ENCODE measurements around the gene CIDEB.

Gene CIDEB

DNA sequence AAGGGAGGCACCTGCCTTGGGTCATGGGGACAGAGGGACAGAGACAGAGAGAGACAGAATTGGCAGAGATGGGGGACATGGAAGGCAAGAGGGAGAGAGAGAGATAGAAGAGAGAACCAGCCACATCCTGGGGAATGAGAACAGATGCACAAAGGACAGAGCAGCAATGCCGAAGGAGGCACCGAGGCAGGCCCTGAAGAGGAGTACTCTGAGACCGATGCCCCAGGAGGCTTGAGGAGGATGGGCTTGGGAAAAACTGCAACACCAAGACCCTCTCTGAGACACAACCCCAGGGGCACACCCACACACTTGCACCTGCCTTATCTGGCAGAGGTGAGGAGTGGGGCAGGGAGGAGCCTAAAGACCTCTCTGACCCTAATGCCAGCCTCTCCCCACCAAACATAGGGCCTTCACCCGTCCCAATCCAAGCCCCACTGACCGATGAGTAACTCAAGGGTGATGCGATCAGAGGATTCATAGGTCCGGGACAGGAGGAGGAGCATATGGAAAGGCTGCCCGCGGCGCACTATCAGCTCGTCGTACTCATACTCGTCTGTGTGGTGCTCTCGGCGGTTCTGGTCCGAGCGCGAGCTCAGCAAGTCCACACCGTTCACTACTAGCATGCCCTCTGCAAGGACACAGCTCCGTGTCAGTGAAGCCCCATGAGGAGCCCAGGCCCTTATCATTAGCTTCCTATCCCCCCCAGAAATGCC lies 46.4 kb downstream of the CIDEB start:
- Histone ChIP-seq H2AFZ (ENCODE audit: low read depth, low read length) (no peak overlapping the region), H3K4me1 (ENCODE audit: insufficient read depth, low read length) (no peaks in the 10 kb centered on the region), H3K9me3 (ENCODE audit: low read length) (no peaks in the 10 kb centered on the region), H3K27me3 (ENCODE audit: insufficient read depth, low read length) (no peaks in the 10 kb centered on the region), H3K4me3 (ENCODE audit: low read length) (no peak overlapping the region), H3K36me3 (ENCODE audit: insufficient read depth, low read length) (peaks cover 3% of the 10 kb centered on the region)

DNA sequence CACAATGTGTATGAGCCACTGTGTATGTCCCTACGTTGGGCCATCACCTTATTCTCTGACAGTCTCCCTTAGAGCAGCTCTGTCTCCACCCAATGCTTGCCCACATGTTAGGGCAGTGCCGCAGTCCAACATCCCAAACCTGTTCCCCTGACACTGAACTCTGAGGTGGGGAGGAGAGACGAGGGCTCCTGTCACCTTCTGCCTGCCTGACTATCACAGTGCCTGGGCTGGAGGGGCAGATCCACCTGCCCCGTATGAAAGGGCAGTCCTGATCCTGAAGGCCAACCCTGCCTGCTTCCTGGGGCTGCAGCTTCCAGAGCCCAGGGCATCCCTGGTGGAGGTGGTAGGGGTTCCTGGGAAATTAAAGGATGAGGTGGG lies 47.0 kb downstream of the CIDEB start:
- Histone ChIP-seq H2AFZ (ENCODE audit: low read depth, low read length) (no peak overlapping the region), H3K27me3 (ENCODE audit: insufficient read depth, low read length) (no peaks in the 10 kb centered on the region), H3K4me3 (ENCODE audit: low read length) (no peak overlapping the region), H3K4me1 (ENCODE audit: insufficient read depth, low read length) (no peaks in the 10 kb centered on the region), H3K9me3 (ENCODE audit: low read length) (no peaks in the 10 kb centered on the region), H3K36me3 (ENCODE audit: insufficient read depth, low read length) (no peaks in the 10 kb centered on the region)

DNA sequence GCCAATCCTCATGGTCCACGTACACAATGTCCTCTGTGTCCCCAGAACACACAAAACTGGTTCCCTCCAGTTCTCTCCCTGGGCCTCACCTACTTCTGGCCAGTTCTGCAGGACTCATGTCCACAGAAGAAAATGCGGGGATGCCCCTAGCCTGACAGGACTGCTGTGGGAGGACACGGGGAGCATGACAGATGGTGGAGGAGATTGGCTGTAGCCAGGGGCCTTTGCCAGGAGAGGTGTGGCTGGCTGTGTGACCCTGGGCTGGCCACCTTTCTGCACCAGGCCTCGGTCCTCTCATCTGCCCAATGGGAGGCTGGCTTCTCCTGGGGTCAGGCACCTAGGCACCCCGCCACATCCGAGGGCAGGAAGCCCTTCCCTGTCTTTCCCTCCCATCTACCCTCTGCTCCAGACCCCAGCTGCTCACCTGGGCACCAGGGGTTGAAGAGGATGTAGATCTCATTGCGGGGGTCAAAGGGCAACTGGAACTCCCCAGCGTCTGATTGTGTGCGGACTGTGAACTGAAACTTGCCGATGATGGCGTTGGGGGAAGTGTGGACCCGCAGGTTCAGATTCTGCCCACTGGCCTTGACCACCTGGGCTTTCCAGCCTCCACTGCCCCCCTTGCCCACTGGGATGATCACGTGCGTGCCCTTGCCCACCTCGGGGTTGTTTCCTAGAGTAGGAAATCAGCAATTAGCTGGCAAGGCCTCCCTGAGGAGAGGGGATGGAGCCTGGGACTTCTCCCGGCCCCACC lies 47.6 kb downstream of the CIDEB start:
- no peak overlapping the region for H3K4me3 ChIP-seq (ENCODE audit: low read length)
- no peaks in the 10 kb centered on the region for H3K9me3 ChIP-seq (ENCODE audit: low read length)
- H3K4me1 ChIP-seq (ENCODE audit: insufficient read depth, low read length), result no peaks in the 10 kb centered on the region
- H2AFZ ChIP-seq (ENCODE audit: low read depth, low read length), result no peak overlapping the region
- no peaks in the 10 kb centered on the region for H3K36me3 ChIP-seq (ENCODE audit: insufficient read depth, low read length)
- no peaks in the 10 kb centered on the region for H3K27me3 ChIP-seq (ENCODE audit: insufficient read depth, low read length)

DNA sequence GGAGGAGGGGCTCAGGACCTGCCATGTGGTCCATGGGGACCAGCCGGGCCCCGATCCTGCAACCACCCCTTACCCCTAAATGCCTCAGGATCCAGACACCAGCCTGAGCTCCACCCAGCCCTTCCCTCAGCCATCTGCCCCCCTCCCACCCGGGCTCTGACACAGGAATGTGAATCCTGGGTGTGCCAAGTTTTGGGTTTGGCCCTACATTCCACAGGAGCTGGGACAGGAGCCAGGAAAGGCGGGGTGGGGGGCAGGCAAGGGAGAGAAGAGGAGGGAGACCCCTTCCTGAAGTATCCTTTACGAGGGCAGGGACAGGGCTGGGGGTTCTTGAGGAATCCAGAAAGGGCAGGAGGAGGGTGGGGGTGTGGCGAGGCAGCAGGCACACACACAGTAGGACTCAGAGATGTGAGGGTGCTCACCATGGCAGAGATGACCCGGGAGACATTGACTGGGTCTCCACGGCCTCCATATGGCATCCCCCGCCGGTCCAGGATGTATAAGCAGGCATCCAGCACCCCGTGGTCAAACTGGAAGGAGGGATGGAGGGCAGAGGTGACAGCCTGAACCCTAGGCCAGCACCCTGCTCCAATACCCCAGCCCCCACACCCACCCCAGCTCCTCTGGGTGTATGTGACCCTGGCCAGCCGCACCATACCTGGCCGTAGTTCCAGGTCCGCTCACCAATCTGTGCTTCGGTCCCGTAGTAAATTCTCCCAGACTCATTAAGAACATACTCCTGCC lies 48.3 kb downstream of the CIDEB start:
- H3K36me3 ChIP-seq (ENCODE audit: insufficient read depth, low read length), result no peaks in the 10 kb centered on the region
- H2AFZ ChIP-seq (ENCODE audit: low read depth, low read length), result no peak overlapping the region
- no peak overlapping the region for H3K4me3 ChIP-seq (ENCODE audit: low read length)
- no peaks in the 10 kb centered on the region for H3K4me1 ChIP-seq (ENCODE audit: insufficient read depth, low read length)
- no peaks in the 10 kb centered on the region for H3K9me3 ChIP-seq (ENCODE audit: low read length)
- H3K27me3 ChIP-seq (ENCODE audit: insufficient read depth, low read length), result no peaks in the 10 kb centered on the region

DNA sequence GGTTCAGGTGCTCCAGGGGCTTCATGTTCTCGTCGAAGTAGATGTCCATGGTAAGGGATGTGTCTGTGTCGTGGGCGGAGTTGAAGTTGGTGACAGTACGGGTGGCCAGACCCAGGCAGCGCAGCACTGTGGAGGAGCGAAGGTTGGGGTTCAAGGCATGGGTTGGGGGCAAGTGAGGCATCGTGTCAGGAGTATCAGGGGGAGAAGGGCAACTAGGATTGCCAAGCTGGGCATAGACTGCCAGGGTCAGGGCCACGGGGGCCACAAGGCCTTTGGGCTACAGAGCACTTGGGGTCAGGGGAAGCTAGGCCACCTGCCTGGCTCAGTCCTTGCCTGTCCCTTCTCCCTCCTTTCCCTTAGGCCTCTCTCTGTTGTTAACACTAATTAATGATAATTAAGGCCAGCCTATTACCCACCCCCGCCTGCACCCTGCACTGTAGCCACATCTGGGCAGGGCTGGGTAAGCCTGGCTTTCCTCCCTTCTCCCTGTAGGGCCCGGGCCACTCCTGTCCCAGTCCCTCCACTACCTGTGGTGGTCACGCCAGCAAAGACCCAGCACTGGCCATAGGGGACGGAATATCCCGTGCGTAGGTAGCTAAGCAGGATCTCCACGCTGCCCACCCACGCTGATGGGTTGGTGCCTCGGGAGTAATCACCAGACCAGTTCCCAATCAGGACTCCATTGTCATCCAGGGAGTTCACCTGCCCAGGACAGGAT lies 49.1 kb downstream of the CIDEB start:
- H3K27me3 ChIP-seq (ENCODE audit: insufficient read depth, low read length), result no peaks in the 10 kb centered on the region
- H3K36me3 ChIP-seq (ENCODE audit: insufficient read depth, low read length), result no peaks in the 10 kb centered on the region
- H3K4me3 ChIP-seq (ENCODE audit: low read length), result no peak overlapping the region
- H3K4me1 ChIP-seq (ENCODE audit: insufficient read depth, low read length), result no peaks in the 10 kb centered on the region
- no peaks in the 10 kb centered on the region for H3K9me3 ChIP-seq (ENCODE audit: low read length)
- H2AFZ ChIP-seq (ENCODE audit: low read depth, low read length), result no peak overlapping the region

DNA sequence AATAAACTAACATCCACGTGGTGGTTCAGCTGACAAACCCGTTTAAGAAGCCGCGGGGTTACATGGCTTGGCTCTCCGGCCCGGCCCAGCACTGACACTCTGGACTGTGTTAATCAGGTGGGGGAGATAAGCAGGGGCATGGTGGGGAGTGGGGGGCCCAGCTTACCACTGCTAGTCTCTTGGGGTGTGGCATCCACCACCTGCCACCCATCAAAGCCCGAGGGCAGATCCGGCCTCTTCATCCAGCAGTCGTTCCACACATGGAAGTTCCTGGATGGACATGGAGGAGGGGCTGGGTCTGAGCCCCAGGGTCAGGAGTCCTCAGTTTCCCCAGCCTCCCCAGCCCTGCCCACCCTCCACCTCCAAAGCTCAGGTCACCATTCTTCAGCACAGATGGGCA lies 49.7 kb downstream of the CIDEB start:
- no peaks in the 10 kb centered on the region for H3K4me1 ChIP-seq (ENCODE audit: insufficient read depth, low read length)
- H3K9me3 ChIP-seq (ENCODE audit: low read length), result no peaks in the 10 kb centered on the region
- H2AFZ ChIP-seq (ENCODE audit: low read depth, low read length), result no peak overlapping the region
- no peaks in the 10 kb centered on the region for H3K36me3 ChIP-seq (ENCODE audit: insufficient read depth, low read length)
- H3K4me3 ChIP-seq (ENCODE audit: low read length), result no peak overlapping the region
- no peaks in the 10 kb centered on the region for H3K27me3 ChIP-seq (ENCODE audit: insufficient read depth, low read length)

DNA sequence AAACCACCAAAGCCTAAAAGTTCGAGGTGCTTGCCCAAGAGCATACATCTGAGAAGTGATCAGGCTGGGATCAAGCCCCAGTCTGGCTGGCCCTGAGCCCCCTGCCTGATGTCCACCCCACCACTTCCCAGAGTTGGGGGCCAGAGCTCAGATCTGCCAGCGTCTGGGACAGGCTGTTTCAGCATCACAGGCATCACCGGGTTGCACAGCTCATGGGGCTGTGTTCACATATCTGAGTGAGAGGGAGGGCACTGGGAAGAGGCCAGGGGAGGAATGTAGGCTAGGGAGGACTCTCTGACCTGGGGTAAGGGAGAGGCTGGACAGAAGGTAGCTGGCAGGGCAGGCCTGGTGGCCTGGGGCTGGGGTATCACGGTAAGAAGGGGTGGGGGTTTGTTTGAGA lies 50.8 kb downstream of the CIDEB start:
- no peak overlapping the region for H2AFZ ChIP-seq (ENCODE audit: low read depth, low read length)
- H3K27me3 ChIP-seq (ENCODE audit: insufficient read depth, low read length), result no peaks in the 10 kb centered on the region

DNA sequence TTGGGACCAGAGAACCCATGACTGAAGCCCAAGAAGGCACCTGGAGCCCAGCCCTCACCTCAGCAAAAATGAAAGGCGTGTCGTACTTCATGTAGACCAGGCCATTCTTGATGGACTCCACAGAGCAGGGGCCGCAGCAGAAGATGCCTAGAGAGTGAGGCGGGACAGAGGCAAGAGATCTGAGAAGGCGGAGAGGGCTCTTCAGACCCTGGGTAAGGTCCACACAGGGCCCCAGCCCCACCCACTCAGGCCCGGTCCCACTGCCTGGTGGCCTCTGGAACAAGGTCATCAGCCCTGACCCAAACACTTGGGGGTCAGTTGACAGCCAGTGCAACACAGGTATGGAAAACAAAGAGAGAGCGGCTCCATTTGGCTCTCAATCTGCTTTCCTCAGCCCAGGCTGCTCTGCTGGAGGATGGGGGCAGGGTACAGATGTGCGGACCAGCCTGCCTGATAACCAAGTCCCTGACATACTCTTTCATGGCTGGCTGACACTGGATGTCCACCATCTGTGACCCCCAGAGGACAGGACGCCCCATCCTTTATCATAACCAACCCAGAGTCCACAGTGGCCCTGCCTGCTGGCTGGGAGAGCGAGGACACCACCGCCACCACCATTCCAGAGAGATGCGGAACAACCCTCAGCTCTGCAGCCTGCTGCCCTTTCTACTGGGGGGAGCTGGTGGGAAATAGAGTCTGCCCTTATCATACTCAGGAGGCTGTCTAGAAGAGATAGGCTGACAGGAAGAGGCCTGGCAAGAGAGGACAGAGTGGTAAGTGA lies 51.7 kb downstream of the CIDEB start:
- no peak overlapping the region for H3K4me3 ChIP-seq (ENCODE audit: low read length)

More for the DNA sequence above, 50.8 kb downstream of the CIDEB start:
- Histone ChIP-seq H3K4me3 (ENCODE audit: low read length) (no peak overlapping the region), H3K4me1 (ENCODE audit: insufficient read depth, low read length) (no peaks in the 10 kb centered on the region), H3K36me3 (ENCODE audit: insufficient read depth, low read length) (no peaks in the 10 kb centered on the region), H3K9me3 (ENCODE audit: low read length) (no peaks in the 10 kb centered on the region)

DNA sequence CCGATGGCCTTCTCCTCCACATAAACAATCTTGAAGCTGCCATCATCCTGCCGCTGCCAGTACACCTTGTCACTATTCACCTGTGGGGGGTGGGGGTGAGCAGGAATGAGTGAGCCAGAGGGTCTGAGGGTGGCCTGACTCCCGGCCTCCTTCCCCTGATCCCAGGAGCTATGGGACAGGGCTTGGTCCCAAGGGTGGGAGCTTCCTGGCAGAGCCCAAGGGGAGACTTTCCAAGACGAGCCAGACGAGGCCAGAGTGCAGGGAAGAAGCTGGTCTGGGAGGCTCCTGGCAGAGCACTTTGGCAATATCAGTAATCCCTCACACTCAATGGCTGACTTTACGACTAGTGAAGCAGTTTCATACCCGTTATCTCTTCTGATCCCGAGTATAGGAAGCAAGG lies 52.3 kb downstream of the CIDEB start:
- H2AFZ ChIP-seq (ENCODE audit: low read depth, low read length), result no peak overlapping the region
- H3K9me3 ChIP-seq (ENCODE audit: low read length), result no peaks in the 10 kb centered on the region
- no peak overlapping the region for H3K4me3 ChIP-seq (ENCODE audit: low read length)
- no peaks in the 10 kb centered on the region for H3K27me3 ChIP-seq (ENCODE audit: insufficient read depth, low read length)
- no peaks in the 10 kb centered on the region for H3K4me1 ChIP-seq (ENCODE audit: insufficient read depth, low read length)
- H3K36me3 ChIP-seq (ENCODE audit: insufficient read depth, low read length), result no peaks in the 10 kb centered on the region

More for the DNA sequence above, 51.7 kb downstream of the CIDEB start:
- Histone ChIP-seq H3K4me1 (ENCODE audit: insufficient read depth, low read length) (no peaks in the 10 kb centered on the region), H3K36me3 (ENCODE audit: insufficient read depth, low read length) (no peaks in the 10 kb centered on the region), H3K27me3 (ENCODE audit: insufficient read depth, low read length) (no peaks in the 10 kb centered on the region), H2AFZ (ENCODE audit: low read depth, low read length) (no peak overlapping the region), H3K9me3 (ENCODE audit: low read length) (no peaks in the 10 kb centered on the region)

Measured in neuron (in vitro differentiated cells).